Right renal cortex interstitium (tissue), 3 donors: Measurements from ENCODE around the gene IFT57. TPM values are rescaled to one million over a fixed set of nuclear protein-coding genes. Genes with fewer than 3 reads are reported as not detected.
"Not testable (repeated sequence)": the region's sequence is repeated elsewhere in the genome, so short reads cannot be mapped to it uniquely, and the experiment has no call there.

Experiments
- DNase-seq, 3 donors: peaks; one replicate each; pipeline ENCODE4 v3.0.0-alpha.2; 2013; ENCODE audit warnings: low read depth in 3 of 3, low spot score in 2 of 3
- polyA plus RNA-seq, 3 donors: library from polyadenylated mRNA; unstranded; fragments of 120-200 nt; gene quantifications; one replicate each; pipeline ENCODE4 v1.2.1, GENCODE V29; 2013; ENCODE audit not compliant: insufficient read length in 3 of 3

The IFT57 gene
- 100 to 1,000 TPM in 2 of 3 donors, 10 to 100 TPM in 1; 94.6 to 105 (median 102) TPM for polyA plus RNA-seq

DNA sequence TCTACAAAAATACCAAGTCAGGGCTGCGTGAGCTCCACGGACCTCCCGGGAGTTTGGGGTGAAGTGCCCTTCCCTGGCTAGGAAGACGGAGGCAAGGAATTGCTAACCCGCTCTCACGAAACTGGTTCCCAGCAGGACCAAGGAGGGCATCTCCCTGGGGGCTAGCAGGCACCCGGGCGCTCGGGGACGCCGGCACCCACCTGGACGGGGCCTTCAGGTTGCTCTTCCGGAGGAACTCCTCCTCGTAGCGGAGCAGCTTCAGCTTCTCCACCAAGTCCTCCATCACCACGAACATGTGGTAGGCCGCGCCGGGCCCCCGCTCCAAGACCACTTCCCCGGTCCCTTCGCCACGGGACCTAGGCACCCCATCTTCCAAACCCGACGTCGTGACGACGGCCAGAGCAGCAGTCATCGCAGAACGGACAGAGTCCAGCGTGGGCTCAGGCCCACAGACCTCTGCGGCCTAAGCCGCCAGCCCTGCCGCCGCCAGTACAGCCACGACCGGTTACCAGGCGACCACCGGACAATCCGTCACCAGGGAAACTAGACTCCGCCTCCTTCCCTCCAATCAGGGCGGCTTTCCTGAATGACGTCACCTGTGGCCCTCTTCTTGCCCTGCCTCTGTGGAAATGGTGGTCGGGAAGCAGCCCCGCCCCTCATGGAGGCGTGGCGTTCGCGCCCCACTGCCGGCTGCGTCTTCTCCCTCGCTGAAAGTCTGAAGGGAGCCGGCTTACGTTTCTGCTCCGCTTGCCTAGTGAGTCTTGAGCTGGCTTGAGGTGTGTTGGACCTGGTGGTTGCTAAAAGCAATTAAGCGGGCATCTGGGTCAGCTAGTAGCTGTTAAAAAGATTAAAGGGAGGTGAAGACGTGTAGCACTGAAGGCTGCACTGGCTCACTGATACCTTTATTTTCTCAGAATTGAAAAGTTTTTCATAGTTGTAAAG lies at the start of gene IFT57:
Gene IFT57 (minus strand): TSS at position 514 of the 942 bp plus-strand sequence. CDS start 102 bp downstream, at position 412.
- peak; percentile 97 to 99 (median 97) for DNase-seq

- no peak for DNase-seq
Measured at GRCh38 chr3:108271626-108272025, 49.4 kb upstream of the IFT57 start.

DNA sequence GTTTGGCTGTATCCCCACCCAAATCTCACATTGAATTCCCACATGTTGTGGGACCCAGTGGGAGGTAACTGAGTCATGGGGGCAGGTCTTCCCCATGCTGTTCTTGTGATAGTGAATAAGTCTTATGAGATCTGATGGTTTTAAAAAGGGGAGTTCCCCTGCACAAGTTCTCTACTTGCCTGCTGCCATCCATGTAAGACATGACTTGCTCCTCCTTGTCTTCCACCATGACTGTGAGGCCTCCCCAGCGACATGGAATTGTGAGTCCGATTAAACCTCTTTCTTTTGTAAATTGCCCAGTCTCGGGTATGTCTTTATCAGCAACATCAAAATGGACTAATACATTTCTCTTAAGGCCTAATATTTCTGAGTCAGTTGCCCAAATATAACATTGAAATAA lies 46.0 kb upstream of the IFT57 start:
- not testable (repeated sequence) for DNase-seq

DNA sequence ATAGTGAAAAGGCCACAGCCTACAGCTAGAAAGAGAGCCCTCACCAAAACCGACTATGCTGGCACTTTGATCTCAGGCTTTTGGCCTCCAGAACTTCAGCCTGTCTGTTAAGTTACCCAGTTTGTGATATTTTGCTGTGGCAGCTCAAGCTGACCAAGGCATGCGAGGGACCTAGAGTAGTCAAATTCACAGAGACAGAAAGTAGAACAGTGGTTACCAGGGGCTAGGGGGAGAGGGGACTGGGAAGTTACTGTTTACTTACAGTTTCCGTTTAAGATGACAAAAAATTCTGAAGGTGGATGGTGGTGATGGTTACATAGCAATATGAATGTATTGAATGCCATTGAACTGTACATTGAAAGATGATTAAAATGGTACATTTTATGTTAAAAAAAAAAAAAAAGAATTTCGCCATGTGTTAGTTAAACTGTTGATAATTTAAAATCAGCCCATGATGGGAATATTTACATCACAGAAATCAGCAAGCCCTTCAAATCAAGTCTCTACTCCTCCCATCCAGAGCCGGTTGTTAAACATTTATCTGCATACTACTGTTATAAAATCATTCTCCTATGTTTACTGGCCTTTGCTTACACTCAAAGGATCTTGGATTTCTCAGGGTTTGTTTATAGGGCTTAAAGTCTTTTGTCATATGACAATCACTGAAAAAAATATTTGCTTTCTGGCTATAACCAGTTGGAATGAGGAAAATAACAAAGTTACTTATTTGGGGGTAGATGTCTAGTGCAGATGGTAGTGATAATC lies 42.5 kb upstream of the IFT57 start:
- DNase-seq, result not testable (repeated sequence)

DNA sequence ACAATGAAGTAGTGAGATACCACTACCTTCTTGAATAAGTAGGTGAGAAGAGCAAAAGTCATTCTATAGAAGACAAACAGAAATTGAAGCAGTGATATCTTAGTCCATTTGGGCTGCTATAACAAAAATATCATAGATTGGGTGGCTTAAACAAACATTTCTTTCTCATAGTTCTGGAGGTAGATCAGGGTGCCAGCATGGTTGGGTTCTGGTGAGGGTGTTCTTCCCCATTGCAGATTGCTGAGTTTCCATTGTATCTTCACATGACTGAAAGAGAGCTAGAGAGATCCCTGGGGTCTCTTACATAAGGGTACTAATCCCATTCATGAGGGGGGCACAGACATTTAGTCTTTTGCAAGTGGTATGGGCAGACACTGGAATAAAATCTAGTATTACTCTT lies 32.9 kb upstream of the IFT57 start:
- DNase-seq, result no peak

DNA sequence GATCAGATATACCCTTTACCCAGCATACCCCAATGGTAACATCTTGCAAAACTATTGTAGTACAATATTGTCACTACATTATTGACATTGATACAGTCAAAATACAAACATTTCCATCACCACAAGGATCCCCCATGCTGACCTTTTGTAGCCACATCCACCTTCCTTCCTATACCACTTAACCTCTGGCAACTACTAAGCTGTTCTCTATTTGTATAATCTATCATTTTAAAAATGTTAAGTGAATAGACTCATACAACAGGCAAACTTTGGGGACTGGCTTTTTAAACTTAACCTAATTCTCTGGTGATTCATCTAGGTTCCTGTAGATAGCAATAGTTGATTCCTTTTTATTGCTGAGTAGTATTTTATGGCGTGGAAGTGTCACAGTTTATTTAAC lies 29.6 kb upstream of the IFT57 start:
- no peak for DNase-seq

DNA sequence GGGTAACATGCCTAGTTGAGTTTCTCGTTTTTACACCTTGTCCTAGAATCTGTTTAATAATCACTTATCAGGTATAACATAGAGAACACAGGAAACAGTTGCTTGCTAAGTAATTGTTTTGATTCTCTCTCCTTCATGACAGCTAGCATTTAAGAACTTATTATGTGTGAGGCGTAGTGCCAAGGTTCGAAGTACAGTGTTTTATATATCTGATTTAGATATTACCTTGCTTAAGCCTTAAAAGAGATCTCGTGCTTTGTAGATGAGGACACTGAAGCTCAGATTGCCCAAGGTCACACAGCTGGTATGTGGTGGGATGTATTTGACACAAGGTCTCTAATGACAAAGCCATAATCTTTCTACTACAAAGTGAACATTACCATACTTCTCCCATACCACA lies 29.0 kb upstream of the IFT57 start:
- DNase-seq, result no peak

- no peak for DNase-seq
Measured at GRCh38 chr3:108250626-108251025, 28.4 kb upstream of the IFT57 start.

DNA sequence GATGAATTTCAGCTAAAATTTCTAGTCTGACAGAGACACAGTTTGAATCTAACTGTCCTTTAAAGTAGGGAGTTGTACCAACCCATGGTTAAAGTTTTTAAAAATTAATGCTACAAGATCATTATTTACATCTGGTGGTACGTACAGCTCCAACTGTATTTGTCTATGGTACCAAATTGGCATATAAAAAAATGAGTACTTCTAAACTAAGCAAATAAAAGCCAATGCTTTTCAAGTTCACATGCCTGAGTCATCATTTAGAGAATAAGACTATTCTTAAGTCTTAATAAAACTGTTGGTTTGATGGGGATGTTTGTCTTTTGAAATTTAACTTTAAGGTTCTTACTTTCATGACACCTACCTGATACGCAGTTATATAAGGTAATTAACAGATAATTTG lies 21.0 kb upstream of the IFT57 start:
- no peak for DNase-seq

- DNase-seq, result no peak
Measured at GRCh38 chr3:108242776-108243175, 20.6 kb upstream of the IFT57 start.

GRCh38 chr3:108241721-108242120 lies 19.5 kb upstream of the IFT57 start:
- DNase-seq, result no peak

- no peak for DNase-seq
Measured at GRCh38 chr3:108241146-108241545, 18.9 kb upstream of the IFT57 start.

- DNase-seq, result no peak
Measured at GRCh38 chr3:108239082-108239481, 16.9 kb upstream of the IFT57 start.

DNA sequence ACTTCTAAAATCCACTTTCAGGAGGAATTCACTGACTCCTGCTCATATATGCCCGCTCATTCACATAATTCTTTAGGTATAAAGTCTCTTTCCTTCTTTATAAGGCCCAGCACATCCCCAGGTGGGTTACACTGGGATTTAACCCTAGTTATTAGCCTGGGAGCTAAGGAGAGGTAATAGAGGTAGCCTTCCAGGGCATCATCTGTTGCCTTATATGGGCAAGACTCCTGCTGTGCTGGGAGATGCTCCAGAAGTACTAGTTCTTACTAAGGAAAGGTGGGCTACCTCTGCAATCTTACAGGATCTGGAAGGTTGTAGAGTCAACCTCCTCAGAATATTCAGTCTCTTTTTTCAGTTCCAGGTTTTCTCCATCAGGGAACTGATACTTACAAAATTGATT lies 13.1 kb upstream of the IFT57 start:
- no peak for DNase-seq

DNA sequence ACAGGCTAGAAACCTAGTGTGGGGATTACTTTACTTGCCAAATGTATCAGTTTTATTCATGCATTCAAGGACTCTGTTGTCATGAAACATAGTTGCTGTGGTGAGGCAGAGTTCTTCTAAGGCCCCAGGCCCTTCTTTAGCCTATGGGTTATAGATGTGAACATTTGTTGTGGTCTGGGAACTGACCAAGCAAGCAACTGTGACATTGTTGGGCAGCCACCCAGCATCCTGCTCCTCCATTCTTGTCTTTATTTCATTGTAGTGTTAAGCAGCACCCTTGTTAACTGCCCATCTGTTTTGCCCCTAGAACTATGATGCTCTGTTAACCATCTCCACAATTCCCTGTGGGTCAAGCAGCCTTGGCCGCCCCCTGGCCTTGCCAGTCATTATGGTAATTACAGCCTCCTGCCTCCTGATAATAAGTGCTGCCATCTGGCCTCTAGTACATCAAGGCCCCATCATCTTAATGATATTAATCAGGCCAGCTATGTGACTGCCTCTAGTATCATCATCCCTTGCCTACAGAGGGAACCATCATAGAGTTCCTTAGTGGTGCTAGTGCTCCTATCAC lies 12.2 kb upstream of the IFT57 start:
- DNase-seq, result no peak

DNA sequence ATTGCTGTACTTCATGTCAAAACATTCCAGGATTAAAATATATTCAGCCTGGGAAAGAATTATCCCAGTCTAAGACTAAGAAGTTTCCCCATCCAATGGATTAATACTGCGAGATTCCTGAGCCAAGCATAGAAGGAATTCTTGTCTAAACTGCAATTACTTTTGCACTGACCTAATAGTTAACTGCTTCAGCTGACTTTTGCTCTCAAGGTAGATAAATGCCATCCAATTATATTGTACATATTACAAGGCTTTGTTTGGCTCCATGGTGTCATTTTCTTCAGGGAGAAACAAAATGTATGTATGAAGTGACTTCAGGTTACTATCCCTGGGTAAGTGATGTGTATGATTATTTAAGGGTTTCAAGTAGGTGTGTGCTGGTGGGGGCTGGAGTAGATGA lies 6.1 kb upstream of the IFT57 start:
- no peak for DNase-seq

- DNase-seq, result no peak
Measured at GRCh38 chr3:108227131-108227530, 4.9 kb upstream of the IFT57 start.

GRCh38 chr3:108225221-108225620 lies 3.0 kb upstream of the IFT57 start:
- DNase-seq, result no peak

- no peak for DNase-seq
Measured at GRCh38 chr3:108223928-108224327, 1.7 kb upstream of the IFT57 start.

- DNase-seq, result peak in 1 of 3 donors; percentile 13
Measured at GRCh38 chr3:108222853-108223565, 785 bp upstream of the IFT57 start.

- DNase-seq, result peak in 1 of 3 donors; percentile 6
Measured at GRCh38 chr3:108221393-108221792, 831 bp downstream of the IFT57 start.
